Ishikawa (cell line): Measurements from ENCODE around the gene NBAS.

Experiments used
- CEBPB ChIP-seq: IDR thresholded peaks from 2 replicates; pipeline ENCODE4 v1.6.1; 2012
- CREB1 ChIP-seq: IDR thresholded peaks from 2 replicates; pipeline ENCODE4 v1.6.1; 2012; ENCODE audit warnings: low read depth
- EGR1 ChIP-seq: IDR thresholded peaks from 2 replicates; pipeline ENCODE4 v1.6.1; 2012
- EP300 ChIP-seq: IDR thresholded peaks from 2 replicates; pipeline ENCODE4 v1.6.1; 2012; ENCODE audit warnings: borderline replicate concordance
- FOXM1 ChIP-seq: IDR thresholded peaks from 2 replicates; pipeline ENCODE4 v1.6.1; 2012; ENCODE audit warnings: low read depth, borderline replicate concordance
- MAX ChIP-seq: IDR thresholded peaks from 2 replicates; pipeline ENCODE4 v1.6.1; 2012
- NFIC ChIP-seq: IDR thresholded peaks from 2 replicates; pipeline ENCODE4 v1.6.1; 2012
- RAD21 ChIP-seq: IDR thresholded peaks from 2 replicates; pipeline ENCODE4 v1.6.1; 2012; ENCODE audit warnings: low read depth
- REST ChIP-seq: IDR thresholded peaks from 2 replicates; pipeline ENCODE4 v1.6.1; 2012; ENCODE audit warnings: low read depth, mild to moderate bottlenecking
- TAF1 ChIP-seq: IDR thresholded peaks from 2 replicates; pipeline ENCODE4 v1.6.1; 2012; ENCODE audit warnings: low read depth, mild to moderate bottlenecking
- TCF12 ChIP-seq: IDR thresholded peaks from 2 replicates; pipeline ENCODE4 v1.6.1; 2012; ENCODE audit warnings: low read depth
- TEAD4 ChIP-seq: IDR thresholded peaks from 2 replicates; pipeline ENCODE4 v1.6.1; 2012
- USF1 ChIP-seq: IDR thresholded peaks from 2 replicates; pipeline ENCODE4 v1.6.1; 2012
- YY1 ChIP-seq: IDR thresholded peaks from 2 replicates; pipeline ENCODE4 v1.6.1; 2012; ENCODE audit warnings: low read depth
- ZBTB7A ChIP-seq: IDR thresholded peaks from 2 replicates; pipeline ENCODE4 v1.6.1; 2012; ENCODE audit warnings: low read depth

NBAS gene

GRCh38 chr2:15189216-15189615, 371.9 kb downstream of the NBAS start:
- no peak for TF ChIP-seq REST
- TF ChIP-seq CREB1: no peak
- no peak for TF ChIP-seq YY1
- TF ChIP-seq TAF1: no peak
- TF ChIP-seq ZBTB7A: no peak
- TF ChIP-seq MAX: no peak
- no peak for TF ChIP-seq TCF12
- no peak for TF ChIP-seq FOXM1
- no peak for TF ChIP-seq RAD21
- no peak for TF ChIP-seq NFIC
- TF ChIP-seq EGR1: no peak
- no peak for TF ChIP-seq USF1
- TF ChIP-seq TEAD4: no peak
- no peak for TF ChIP-seq CEBPB
- TF ChIP-seq EP300: no peak

- TF ChIP-seq TEAD4 (no peak), YY1 (no peak), TAF1 (no peak), EGR1 (no peak), USF1 (no peak), EP300 (no peak), FOXM1 (no peak), MAX (no peak), RAD21 (no peak), TCF12 (no peak), REST (no peak), ZBTB7A (no peak), CEBPB (no peak), CREB1 (no peak), NFIC (no peak)
Observed at GRCh38 chr2:15187702-15188101, 373.4 kb downstream of the NBAS start.

- no peak for TF ChIP-seq REST
- TF ChIP-seq EP300: no peak
- TF ChIP-seq USF1: no peak
- no peak for TF ChIP-seq EGR1
- TF ChIP-seq RAD21: no peak
- no peak for TF ChIP-seq FOXM1
- no peak for TF ChIP-seq NFIC
- TF ChIP-seq TAF1: no peak
- TF ChIP-seq CEBPB: no peak
- no peak for TF ChIP-seq CREB1
- TF ChIP-seq TCF12: no peak
- TF ChIP-seq ZBTB7A: no peak
- TF ChIP-seq YY1: no peak
- TF ChIP-seq MAX: no peak
- no peak for TF ChIP-seq TEAD4
Observed at GRCh38 chr2:15186118-15186517, 375.0 kb downstream of the NBAS start.

GRCh38 chr2:15184491-15184890, 376.6 kb downstream of the NBAS start:
- TF ChIP-seq TCF12: no peak
- TF ChIP-seq YY1: no peak
